ENCODE data around the gene NUDT8. TPM values are rescaled to one million over a fixed set of nuclear protein-coding genes. Genes with fewer than 3 reads are reported as not detected.

The NUDT8 gene
- total and polyA plus RNA-seq, 9 of the 15 experiments (the other 6 are each of a cell fraction or from before 2014, with no cell fraction given), result 0.23 to 27.8 (median 5.0) TPM

- H4K20me1 ChIP-seq (replicated peaks; ENCODE audit: control insufficient read depth, insufficient read depth, low read length), result 0 out of 2 replicates have a peak, but pooled peaks cover 9% of the 10 kb centered on the region
Observed at GRCh38 chr11:67666676-67667489, 37.1 kb upstream of the NUDT8 start.

More at GRCh38 chr11:67666676-67667489, 37.1 kb upstream of the NUDT8 start:
- H2AFZ ChIP-seq (ENCODE audit: low read depth, low read length), result no peak overlapping the region
- CTCF ChIA-PET (ENCODE audit: low intra/inter-chr PET ratio), result no interaction called here
- H3K79me2 ChIP-seq (ENCODE audit: control insufficient read depth, insufficient read depth, low read length), result no peaks in the 10 kb centered on the region
- H3K4me2 ChIP-seq (ENCODE audit: insufficient read depth, low read length), result no peak overlapping the region
- TF ChIP-seq NFYB (IDR thresholded peaks at IDR 0.05; ENCODE audit: extremely low read depth, insufficient read length), result no peak
- no peak for TF ChIP-seq JUND (IDR thresholded peaks at IDR 0.05; ENCODE audit: borderline replicate concordance, low read depth, low read length)
- TF ChIP-seq JUND (tag; IDR thresholded peaks at IDR 0.05; ENCODE audit: borderline replicate concordance, low read depth, low read length), result no peak
- no peak for TF ChIP-seq E2F3 (CRISPR knock-in tag; IDR thresholded peaks at IDR 0.05)
- no peak for TF ChIP-seq RAD21 (CRISPR knock-in tag; conservative IDR thresholded peaks at IDR 0.05 in 1 of 2, IDR thresholded peaks at IDR 0.05 in 1 of 2)
- TF ChIP-seq MNT (conservative IDR thresholded peaks at IDR 0.05), result no peak
- TF ChIP-seq ELF4 (CRISPR knock-in tag; IDR thresholded peaks at IDR 0.05), result no peak
- TF ChIP-seq FOXA3 (CRISPR knock-in tag; conservative IDR thresholded peaks at IDR 0.05 in 1 of 2, IDR thresholded peaks at IDR 0.05 in 1 of 2), result no peak
- no peak for TF ChIP-seq ZNF253 (CRISPR knock-in tag; conservative IDR thresholded peaks at IDR 0.05)
- no peak for TF ChIP-seq ZNF583 (CRISPR knock-in tag; IDR thresholded peaks at IDR 0.05)
- no peak for TF ChIP-seq PHB (CRISPR knock-in tag; IDR thresholded peaks at IDR 0.05)
- no peak for TF ChIP-seq RBBP5 (IDR thresholded peaks at IDR 0.05; ENCODE audit: borderline replicate concordance, insufficient read depth, low read length, poor library complexity, severe bottlenecking)
- no peak for TF ChIP-seq ZKSCAN8 (CRISPR knock-in tag; IDR thresholded peaks at IDR 0.05)
- intact Hi-C loops (cut with micrococcal nuclease), result no loop called here
- in situ Hi-C loops (cut with MboI), result loop anchor here (10.0 kb wide), 1 partner anchor 128 kb away; no protein-coding TSS in a partner anchor
- no peak overlapping the region for H3K9ac ChIP-seq (ENCODE audit: insufficient read depth in 1 of 2, low read depth in 2 of 2, low read length in 2 of 2)
- 0 out of 2 replicates have a peak, but pooled peaks cover 1% of the 10 kb centered on the region for H3K9me3 ChIP-seq (replicated peaks; ENCODE audit: control insufficient read depth, insufficient read depth, low read depth, low read length)
- no peak overlapping the region for H3K27ac ChIP-seq (ENCODE audit: extremely low read depth, low read depth, low read length)
- FAIRE-seq (no peak), DNase-seq (ENCODE audit: extremely low read depth in 1 of 4, low spot score in 3 of 4) (no peak), ATAC-seq (no peak)
- peaks cover 0 to 30% of the 10 kb centered on the region in 2 experiments; a peak in 2 of 5 replicates for H3K4me1 ChIP-seq (replicated peaks in 1 of 2; ENCODE audit: control insufficient read depth in 2 of 2, insufficient read depth in 2 of 2, low read length in 2 of 2)
- no peak overlapping the region for H3K4me3 ChIP-seq
- no peaks in the 10 kb centered on the region for H3K36me3 ChIP-seq (ENCODE audit: control insufficient read depth, insufficient read depth, low read length)
- peaks cover 19 to 48% of the 10 kb centered on the region in 2 experiments; a peak in 4 of 5 replicates for H3K27me3 ChIP-seq (ENCODE audit: control insufficient read depth in 2 of 2, insufficient read depth in 2 of 2, low read length in 2 of 2)
- POLR2A ChIA-PET, result interaction anchor here (0.7 kb wide), 1 partner anchor 19 kb away, joined by 3 read pairs; no protein-coding TSS in a partner anchor
- H3K9me1 ChIP-seq (ENCODE audit: control insufficient read depth, insufficient read depth, low read length), result no peaks in the 10 kb centered on the region
- no TSS peak for BruUV-seq (replicated peaks)
- 9% methylated on average over 20 of the region's 20 CpGs for WGBS (ENCODE audit: insufficient coverage, low coverage, missing lambda C conversion rate)

Data from K562 (cell line).